IMR-90 (cell line): ENCODE results near the gene THADA. TPM values are rescaled to one million over a fixed set of nuclear protein-coding genes. Genes with fewer than 3 reads are reported as not detected.

Experiments
- ATAC-seq: fragments of 200-7000 bp; cut with Tn5 transposase; 2 replicates; pipeline ENCODE4 v1.9.1; 2020; ENCODE audit warnings: low read depth, mild to moderate bottlenecking, moderate library complexity
- BruUV-seq: library from RNA; stranded (reverse); fragments of 400-500 nt; replicated peaks from 2 replicates; lab custom pipeline; 2021; lab: Mats Ljungman, UMichigan
- CTCF ChIA-PET: fragments of 300-600 bp; formaldehyde crosslinking; extraction: SDS; loops from one replicate; lab custom pipeline; 2021; ENCODE audit warnings: antibody characterized with exemption; lab: Yijun Ruan, JAX
- POLR2A ChIA-PET: fragments of 300-600 bp; sonication (Branson Sonifier 250); formaldehyde crosslinking; loops from one replicate; lab custom pipeline; 2022; ENCODE audit warnings: antibody characterized with exemption; ENCODE audit not compliant: unreplicated experiment; lab: Charles Lee
- DNase-seq: peaks from one replicate; pipeline ENCODE4 v3.0.0; 2013
- H2AFZ ChIP-seq: replicated peaks from 2 replicates; pipeline ENCODE3; 2013; ENCODE audit warnings: low read length, mild to moderate bottlenecking; ENCODE audit not compliant: poor library complexity
- H2AK5ac ChIP-seq: 2 replicates; pipeline ENCODE4 v1.6.1; 2013; ENCODE audit warnings: low read depth, low read length, inconsistent platforms
- H2AK9ac ChIP-seq: replicated peaks from 2 replicates; pipeline ENCODE3; 2013; ENCODE audit warnings: mild to moderate bottlenecking, low read depth, low read length, moderate library complexity; ENCODE audit not compliant: poor library complexity
- H2BK120ac ChIP-seq: 2 replicates; pipeline ENCODE4 v1.6.1; 2013; ENCODE audit warnings: low read depth, low read length, inconsistent platforms
- H2BK15ac ChIP-seq: 3 replicates; pipeline ENCODE4 v1.6.1; 2013; ENCODE audit warnings: low read depth, low read length, inconsistent platforms
- H2BK20ac ChIP-seq: 2 replicates; pipeline ENCODE4 v1.6.1; 2013; ENCODE audit warnings: low read depth, mild to moderate bottlenecking, inconsistent platforms, low read length, moderate library complexity
- H2BK5ac ChIP-seq: 2 replicates; pipeline ENCODE4 v1.6.1; 2013; ENCODE audit warnings: mild to moderate bottlenecking, low read depth, low read length, inconsistent platforms; ENCODE audit not compliant: poor library complexity, severe bottlenecking
- H3K14ac ChIP-seq: replicated peaks from 2 replicates; pipeline ENCODE4 v1.6.1; 2013; ENCODE audit warnings: low read depth, low read length, inconsistent platforms
- H3K18ac ChIP-seq: 2 replicates; pipeline ENCODE4 v1.6.1; 2013; ENCODE audit warnings: low read depth, low read length, control low read depth
- H3K23ac ChIP-seq: 2 replicates; pipeline ENCODE4 v1.6.1; 2013; ENCODE audit warnings: low read depth, low read length, inconsistent platforms
- H3K27ac ChIP-seq: 2 replicates; pipeline ENCODE4 v1.5.1; 2013; ENCODE audit warnings: mild to moderate bottlenecking, control low read depth, low read length; ENCODE audit not compliant: insufficient read depth
- H3K27me3 ChIP-seq: 2 replicates; pipeline ENCODE4 v1.6.1; 2013; ENCODE audit warnings: low read length; ENCODE audit not compliant: control insufficient read depth, insufficient read depth
- H3K36me3 ChIP-seq: 2 replicates; pipeline ENCODE4 v1.6.1; 2013; ENCODE audit warnings: low read length, mixed read lengths; ENCODE audit not compliant: control insufficient read depth, insufficient read depth
- H3K4ac ChIP-seq: 2 replicates; pipeline ENCODE4 v1.6.1; 2013; ENCODE audit warnings: low read depth, low read length, inconsistent platforms
- H3K4me1 ChIP-seq: 2 replicates; pipeline ENCODE4 v1.6.1; 2013; ENCODE audit warnings: low read length, mixed read lengths; ENCODE audit not compliant: control insufficient read depth, insufficient read depth
- H3K4me2 ChIP-seq: 2 replicates; pipeline ENCODE4 v1.6.1; 2013; ENCODE audit warnings: low read depth, mild to moderate bottlenecking, control low read depth, low read length, moderate library complexity
- H3K4me3 ChIP-seq: 2 replicates; pipeline ENCODE4 v1.5.1; 2013; ENCODE audit warnings: low read depth, mild to moderate bottlenecking, control low read depth, low read length, moderate library complexity; ENCODE audit not compliant: insufficient read depth
- H3K56ac ChIP-seq: 2 replicates; pipeline ENCODE4 v1.6.1; 2013; ENCODE audit warnings: low read length, inconsistent platforms; ENCODE audit not compliant: insufficient read depth; ENCODE audit errors: extremely low read depth
- H3K79me1 ChIP-seq, 2 experiments: 2 replicates each; pipeline ENCODE4 v1.6.1; 2013; ENCODE audit warnings: low read length in 2 of 2, inconsistent platforms in 1 of 2, low read depth in 1 of 2
- H3K9ac ChIP-seq: 2 replicates; pipeline ENCODE4 v1.6.1; 2013; ENCODE audit warnings: low read depth, low read length, control low read depth
- H3K9me1 ChIP-seq: 2 replicates; pipeline ENCODE4 v1.6.1; 2013; ENCODE audit warnings: low read length, inconsistent platforms; ENCODE audit not compliant: insufficient read depth
- H3K9me3 ChIP-seq: 2 replicates; pipeline ENCODE4 v1.6.1; 2013; ENCODE audit warnings: low read length; ENCODE audit not compliant: control insufficient read depth, insufficient read depth
- H4K20me1 ChIP-seq: 2 replicates; pipeline ENCODE4 v1.6.1; 2013; ENCODE audit warnings: low read length, inconsistent platforms; ENCODE audit not compliant: insufficient read depth
- H4K5ac ChIP-seq: 2 replicates; pipeline ENCODE4 v1.6.1; 2013; ENCODE audit warnings: mild to moderate bottlenecking, low read depth, low read length, control low read depth
- H4K8ac ChIP-seq, 2 experiments: 2 replicates each; pipeline ENCODE4 v1.6.1; 2013; ENCODE audit warnings: low read depth in 2 of 2, low read length in 2 of 2, control low read depth in 1 of 2, inconsistent platforms in 1 of 2
- H4K91ac ChIP-seq: 2 replicates; pipeline ENCODE4 v1.6.1; 2013; ENCODE audit warnings: low read depth, low read length, inconsistent platforms; ENCODE audit not compliant: insufficient read depth
- BHLHE40 ChIP-seq: fragments of 150-350 bp; IDR thresholded peaks from 2 replicates; pipeline ENCODE4 v1.6.1; 2016; ENCODE audit warnings: mild to moderate bottlenecking, low read depth, low read length
- CEBPB ChIP-seq: IDR thresholded peaks from 2 replicates; pipeline ENCODE4 v1.6.1; 2012; ENCODE audit warnings: low read depth, low read length, improper control_type of control experiment
- CHD1 ChIP-seq: IDR thresholded peaks from 2 replicates; pipeline ENCODE4 v1.6.1; 2012; ENCODE audit warnings: low read depth, low read length, improper control_type of control experiment
- CTCF ChIP-seq: conservative IDR thresholded peaks from 2 replicates; pipeline ENCODE4 v1.5.1; 2012; ENCODE audit warnings: mild to moderate bottlenecking, low read depth, low read length, improper control_type of control experiment
- FOS ChIP-seq: fragments of 150-350 bp; IDR thresholded peaks from 2 replicates; pipeline ENCODE4 v1.6.1; 2016; ENCODE audit warnings: low read depth, low read length
- MAFK ChIP-seq: IDR thresholded peaks from 2 replicates; pipeline ENCODE4 v1.6.1; 2012; ENCODE audit warnings: low read depth, low read length, improper control_type of control experiment
- MAZ ChIP-seq: IDR thresholded peaks from 2 replicates; pipeline ENCODE4 v1.6.1; 2012; ENCODE audit warnings: low read depth, mild to moderate bottlenecking, low read length, improper control_type of control experiment, moderate library complexity, borderline replicate concordance
- MXI1 ChIP-seq: IDR thresholded peaks from 2 replicates; pipeline ENCODE4 v1.6.1; 2012; ENCODE audit warnings: low read depth, mild to moderate bottlenecking, low read length, moderate library complexity, borderline replicate concordance
- NFE2L2 ChIP-seq: fragments of 150-350 bp; IDR thresholded peaks from 2 replicates; pipeline ENCODE4 v1.6.1; 2016; ENCODE audit warnings: low read depth, mild to moderate bottlenecking, low read length
- POLR2A ChIP-seq: IDR thresholded peaks from 2 replicates; pipeline ENCODE4 v1.6.1; 2012; ENCODE audit warnings: mild to moderate bottlenecking, low read depth, low read length
- RAD21 ChIP-seq: IDR thresholded peaks from 2 replicates; pipeline ENCODE4 v1.6.1; 2012; ENCODE audit warnings: low read length, improper control_type of control experiment
- RCOR1 ChIP-seq: IDR thresholded peaks from 2 replicates; pipeline ENCODE4 v1.6.1; 2012; ENCODE audit warnings: mild to moderate bottlenecking, low read length, improper control_type of control experiment; ENCODE audit not compliant: insufficient replicate concordance
- RFX5 ChIP-seq: IDR thresholded peaks from 2 replicates; pipeline ENCODE4 v1.8.0; 2012; ENCODE audit warnings: low read depth, mild to moderate bottlenecking, low read length, moderate library complexity
- SMC3 ChIP-seq: fragments of 150-350 bp; IDR thresholded peaks from 2 replicates; pipeline ENCODE4 v1.6.1; 2016; ENCODE audit warnings: low read depth, mild to moderate bottlenecking, antibody characterized with exemption, low read length, moderate library complexity
- USF2 ChIP-seq: fragments of 150-350 bp; IDR thresholded peaks from 2 replicates; pipeline ENCODE4 v1.6.1; 2017; ENCODE audit warnings: mild to moderate bottlenecking, antibody characterized with exemption, low read length, low read depth
- WGBS, 2 experiments: methylation state at CpG; one replicate each; pipeline versions ENCODE4 v1.1.5 to v1.1.7; 2013; ENCODE audit warnings: missing lambda C conversion rate in 2 of 2; ENCODE audit not compliant: insufficient read length in 1 of 2; ENCODE audit errors: extremely low coverage in 2 of 2; 5-methylcytosine and 5-hydroxymethylcytosine counted together
- dilution Hi-C: fragments of 300-500 bp; cut with HindIII; formaldehyde crosslinking; loops from one replicate; pipeline ENCODE4 v1.14.3; 2018; ENCODE audit warnings: low sequenced_read_pairs; ENCODE audit not compliant: unreplicated experiment
- in situ Hi-C: fragments of 300-500 bp; cut with MboI; formaldehyde crosslinking; loops from 3 replicates; pipeline ENCODE4 v1.14.3; 2019; ENCODE audit warnings: low sequenced_read_pairs, inconsistent platforms, mixed read lengths
- intact Hi-C: fragments of 100-400 bp; cut with micrococcal nuclease; formaldehyde crosslinking; loops from 2 replicates; pipeline ENCODE4 v1.10.0; 2022
- polyA plus RNA-seq, 3 experiments: library from polyadenylated mRNA; depleted of rRNA; stranded (reverse); fragments of >200 nt; gene quantifications; 2 replicates each; pipeline ENCODE4 v1.2.3, GENCODE V29; 2012; ENCODE audit warnings: low replicate concordance in 1 of 3
- total RNA-seq: library from RNA; depleted of rRNA; stranded (reverse); fragments of >200 nt; gene quantifications from 2 replicates; pipeline ENCODE4 v1.2.3, GENCODE V29; 2012
- TF ChIP-seq, protein P1 (sequence below): fragments of 150-350 bp; IDR thresholded peaks from 2 replicates; pipeline ENCODE4 v1.6.1; 2016; ENCODE audit warnings: low read depth, mild to moderate bottlenecking, low read length, moderate library complexity, borderline replicate concordance

THADA gene
- total and polyA plus RNA-seq, 2 of the 4 experiments (the other 2 are of a cell fraction) = 10.5 to 21.3 TPM

DNA sequence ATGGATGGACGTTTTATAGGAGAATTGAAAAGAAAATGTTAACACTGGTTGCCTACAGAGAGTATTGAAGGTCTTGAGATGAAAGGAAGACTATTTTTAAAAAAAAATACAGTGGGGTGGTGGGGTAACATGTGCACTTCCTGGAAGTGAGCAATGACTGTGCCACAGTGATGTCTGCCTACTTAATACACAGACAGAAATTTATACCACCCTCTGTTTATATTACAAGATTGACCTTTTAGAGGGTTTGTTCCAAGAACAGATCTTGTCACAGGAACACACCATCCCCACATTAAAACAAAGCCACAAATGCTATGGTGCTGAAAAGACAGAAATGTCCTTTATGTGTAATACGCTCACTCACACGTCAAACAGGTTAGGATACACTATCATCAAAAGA lies 87.6 kb downstream of the THADA start:
- Histone ChIP-seq H3K79me1 (peaks cover 2 to 5% of the 10 kb centered on the region in 2 experiments; a peak in 1 of 4 replicates), H2AK9ac (no peak overlapping the region), H3K4me1 (no peaks in the 10 kb centered on the region), H3K9me1 (no peaks in the 10 kb centered on the region; the same call in 1 of the 2 replicates), H3K23ac (no peak overlapping the region), H3K36me3 (peaks cover 1% of the 10 kb centered on the region), H3K4me3 (no peak overlapping the region), H4K8ac (no peak overlapping the region), H4K20me1 (no peaks in the 10 kb centered on the region), H2BK20ac (no peak overlapping the region), H3K9ac (no peak overlapping the region), H3K27me3 (no peaks in the 10 kb centered on the region), H3K4me2 (no peak overlapping the region), H4K5ac (no peak overlapping the region), H2AK5ac (no peak overlapping the region), H3K18ac (no peak overlapping the region), H3K56ac (no peak overlapping the region), H2BK5ac (no peak overlapping the region), H2BK120ac (no peak overlapping the region), H3K27ac (no peak overlapping the region), H4K91ac (no peak overlapping the region), H3K4ac (no peak overlapping the region), H2BK15ac (no peak overlapping the region), H3K14ac (no peak overlapping the region), H3K9me3 (no peaks in the 10 kb centered on the region), H2AFZ (no peak overlapping the region)
- no peak for DNase-seq
- no peak for TF ChIP-seq CHD1
- no peak for TF ChIP-seq RAD21
- TF ChIP-seq SMC3 = no peak
- no peak for TF ChIP-seq NFE2L2
- TF ChIP-seq USF2 = no peak
- no peak for TF ChIP-seq MAZ
- TF ChIP-seq, protein P1, sequence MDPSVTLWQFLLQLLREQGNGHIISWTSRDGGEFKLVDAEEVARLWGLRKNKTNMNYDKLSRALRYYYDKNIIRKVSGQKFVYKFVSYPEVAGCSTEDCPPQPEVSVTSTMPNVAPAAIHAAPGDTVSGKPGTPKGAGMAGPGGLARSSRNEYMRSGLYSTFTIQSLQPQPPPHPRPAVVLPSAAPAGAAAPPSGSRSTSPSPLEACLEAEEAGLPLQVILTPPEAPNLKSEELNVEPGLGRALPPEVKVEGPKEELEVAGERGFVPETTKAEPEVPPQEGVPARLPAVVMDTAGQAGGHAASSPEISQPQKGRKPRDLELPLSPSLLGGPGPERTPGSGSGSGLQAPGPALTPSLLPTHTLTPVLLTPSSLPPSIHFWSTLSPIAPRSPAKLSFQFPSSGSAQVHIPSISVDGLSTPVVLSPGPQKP = no peak
- no peak for TF ChIP-seq CTCF
- TF ChIP-seq BHLHE40 = no peak
- no peak for TF ChIP-seq MAFK
- no peak for TF ChIP-seq FOS
- TF ChIP-seq RFX5 = no peak
- no peak for TF ChIP-seq CEBPB
- no peak for TF ChIP-seq MXI1
- TF ChIP-seq POLR2A = no peak
- TF ChIP-seq RCOR1 = no peak
- ChIA-PET CTCF (no interaction called here), POLR2A (no interaction called here)
- intact Hi-C loops (loop anchor here (5.0 kb wide), 1 partner anchor 34 kb away; no protein-coding TSS in a partner anchor), dilution Hi-C loops (no loop called here), in situ Hi-C loops (no loop called here)
- BruUV-seq = no TSS peak
- ATAC-seq = no peak
- no CpG with 5 or more reads among the region's 3 CpGs for WGBS, 2 experiments
